Measurements from ENCODE around the gene NOLC1.

Gene NOLC1

GRCh38 chr10:102120991-102121738 is 31.0 kb upstream of the NOLC1 start:
- no peaks in the 10 kb centered on the region for H3K9me3 ChIP-seq
- peaks cover 43 to 49% of the 10 kb centered on the region in 2 experiments for H3K4me1 ChIP-seq (ENCODE audit: control insufficient read depth in 1 of 2, insufficient read depth in 1 of 2, low read depth in 1 of 2, low read length in 1 of 2)
- no peak for TF ChIP-seq CTCF (IDR thresholded peaks at IDR 0.05)
- no peaks in the 10 kb centered on the region for H3K27me3 ChIP-seq
- H3K27ac ChIP-seq, result peak overlapping the region; percentile 98
- H3K36me3 ChIP-seq, result no peaks in the 10 kb centered on the region
- peak overlapping the region; percentile 86 to 91 for H3K4me3 ChIP-seq (ENCODE audit: low read depth in 1 of 2, low read length in 1 of 2)

DNA sequence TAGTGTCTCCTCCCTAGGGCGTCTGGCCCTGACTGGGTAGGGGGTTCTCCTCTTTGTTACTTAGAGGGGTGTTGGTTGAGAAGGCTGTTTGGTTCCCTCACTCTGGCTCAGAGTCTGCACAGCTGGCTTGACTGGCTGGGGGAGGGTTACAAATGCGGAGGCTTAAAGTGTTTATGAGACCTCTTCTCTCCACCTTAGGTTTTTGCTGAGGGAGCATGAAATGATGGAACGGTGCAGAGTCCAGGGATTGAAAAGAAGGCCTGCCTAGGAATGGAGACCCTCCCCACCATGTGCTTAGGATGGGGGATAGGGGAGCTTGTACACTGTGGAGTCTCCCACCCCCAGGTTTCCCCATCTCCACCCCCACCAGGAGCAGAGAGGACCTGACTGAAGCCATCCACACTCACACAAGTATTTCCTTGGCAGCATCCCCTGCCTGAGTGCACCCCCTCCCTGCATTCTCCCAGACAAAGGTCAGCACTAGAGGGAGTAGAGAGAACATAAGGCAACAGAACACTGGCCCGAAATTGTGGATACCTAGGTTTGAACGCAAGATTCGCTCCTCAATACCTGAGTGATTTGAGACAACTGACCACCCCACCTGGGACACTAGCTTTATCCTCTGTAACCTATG is 30.3 kb upstream of the NOLC1 start:
- Histone ChIP-seq H3K4me3 (ENCODE audit: low read depth in 1 of 2, low read length in 1 of 2) (no peak overlapping the region), H3K27ac (no peak overlapping the region), H3K4me1 (ENCODE audit: control insufficient read depth in 1 of 2, insufficient read depth in 1 of 2, low read depth in 1 of 2, low read length in 1 of 2) (peaks cover 36 to 42% of the 10 kb centered on the region in 2 experiments), H3K9me3 (no peaks in the 10 kb centered on the region), H3K36me3 (no peaks in the 10 kb centered on the region), H3K27me3 (no peaks in the 10 kb centered on the region)
- no peak for TF ChIP-seq CTCF (IDR thresholded peaks at IDR 0.05)

- Histone ChIP-seq H3K4me1 (ENCODE audit: control insufficient read depth in 1 of 2, insufficient read depth in 1 of 2, low read depth in 1 of 2, low read length in 1 of 2) (peaks cover 30 to 36% of the 10 kb centered on the region in 2 experiments), H3K36me3 (no peaks in the 10 kb centered on the region), H3K9me3 (no peaks in the 10 kb centered on the region), H3K27me3 (no peaks in the 10 kb centered on the region), H3K4me3 (ENCODE audit: low read depth in 1 of 2, low read length in 1 of 2) (no peak overlapping the region), H3K27ac (no peak overlapping the region)
- no peak for TF ChIP-seq CTCF (IDR thresholded peaks at IDR 0.05)
Measured at GRCh38 chr10:102122450-102122849, 29.7 kb upstream of the NOLC1 start.

GRCh38 chr10:102123223-102123622 is 29.0 kb upstream of the NOLC1 start:
- Histone ChIP-seq H3K9me3 (no peaks in the 10 kb centered on the region), H3K27me3 (no peaks in the 10 kb centered on the region), H3K4me3 (ENCODE audit: low read depth in 1 of 2, low read length in 1 of 2) (no peak overlapping the region), H3K4me1 (ENCODE audit: control insufficient read depth in 1 of 2, insufficient read depth in 1 of 2, low read depth in 1 of 2, low read length in 1 of 2) (peaks cover 22 to 29% of the 10 kb centered on the region in 2 experiments), H3K27ac (no peak overlapping the region), H3K36me3 (no peaks in the 10 kb centered on the region)
- no peak for TF ChIP-seq CTCF (IDR thresholded peaks at IDR 0.05)

DNA sequence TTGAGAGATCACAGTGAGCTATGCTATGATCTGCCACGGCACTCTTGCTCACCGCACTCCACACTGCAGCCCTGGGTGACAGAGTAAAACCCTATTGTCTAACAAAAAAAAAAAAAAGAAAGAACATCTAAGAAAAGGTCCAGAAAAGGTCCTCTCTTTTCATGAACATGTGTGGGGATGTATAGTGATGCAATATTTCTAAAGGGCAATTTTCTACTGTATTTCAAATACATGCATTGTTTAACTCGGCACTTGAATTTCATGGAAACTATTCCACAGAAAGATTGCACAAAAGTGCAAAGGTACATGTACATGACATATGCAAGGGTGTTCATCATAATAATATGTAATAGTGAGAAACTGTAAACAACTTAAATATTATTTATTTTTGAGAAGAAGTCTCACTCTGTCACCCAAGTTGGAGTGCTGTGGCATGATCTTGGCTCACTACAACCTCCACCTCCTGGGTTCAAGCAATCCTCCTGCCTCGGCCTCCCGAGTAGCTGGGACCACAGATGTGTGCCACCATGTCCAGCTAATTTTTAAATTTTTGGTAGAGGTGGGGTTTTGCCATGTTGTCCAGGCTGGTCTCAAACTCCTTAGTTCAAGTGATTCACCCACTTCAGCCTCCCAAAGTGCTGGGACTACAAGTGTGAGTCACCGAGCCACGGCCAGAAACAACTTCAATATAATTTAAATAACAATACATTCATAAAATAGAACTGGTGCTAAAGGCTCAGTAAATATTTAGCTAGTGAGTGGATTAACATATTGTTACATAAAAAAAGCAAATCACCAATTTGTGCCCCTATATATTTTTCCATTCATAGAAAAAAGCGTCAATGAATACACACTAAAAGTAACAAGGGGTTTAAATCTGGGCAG is 20.7 kb upstream of the NOLC1 start:
- peak overlapping the region; percentile 84 for H3K27ac ChIP-seq
- no peaks in the 10 kb centered on the region for H3K27me3 ChIP-seq
- peak overlapping the region in 1 of 2 experiments; percentile 99 for H3K4me3 ChIP-seq (ENCODE audit: low read depth in 1 of 2, low read length in 1 of 2)
- no peaks in the 10 kb centered on the region for H3K9me3 ChIP-seq
- no peaks in the 10 kb centered on the region for H3K36me3 ChIP-seq
- no peak for TF ChIP-seq CTCF (IDR thresholded peaks at IDR 0.05)
- H3K4me1 ChIP-seq (ENCODE audit: control insufficient read depth in 1 of 2, insufficient read depth in 1 of 2, low read depth in 1 of 2, low read length in 1 of 2), result peaks cover 22 to 24% of the 10 kb centered on the region in 2 experiments
